CD4-positive, alpha-beta T cell (primary cell): ENCODE data around the gene RBM18. TPM values are rescaled to one million over a fixed set of nuclear protein-coding genes. Genes with fewer than 3 reads are reported as not detected.

Experiments
- ATAC-seq: fragments of 200-7000 bp; cut with Tn5 transposase; one replicate; pipeline ENCODE4 v1.10.0; 2022; ENCODE audit warnings: mild to moderate bottlenecking; ENCODE audit not compliant: poor library complexity
- CTCF ChIA-PET: fragments of 350-600 bp; sonication (Branson Sonifier 250); formaldehyde crosslinking; loops from one replicate; lab custom pipeline; 2021; ENCODE audit warnings: antibody characterized with exemption, inconsistent platforms; lab: Charles Lee
- POLR2A ChIA-PET: fragments of 350-600 bp; sonication (Branson Sonifier 250); formaldehyde crosslinking; loops from one replicate; lab custom pipeline; 2021; ENCODE audit warnings: antibody characterized with exemption, inconsistent platforms; lab: Charles Lee
- DNase-seq, 14 experiments: peaks; one replicate each; pipeline ENCODE4 v3.0.0-alpha.2; 2013 to 2020; ENCODE audit warnings: mixed read lengths in 2 of 14
- H3K27ac ChIP-seq, 2 donors: one replicate each; pipeline versions ENCODE4 v1.5.1 to v1.7.0; 2013; ENCODE audit warnings: low read length in 2 of 2, low read depth in 1 of 2, mild to moderate bottlenecking in 1 of 2
- H3K27me3 ChIP-seq, 2 experiments: 1 replicate in 1 of 2; 2 replicates in 1 of 2; pipeline versions ENCODE4 v1.6.1 to v1.7.0; 2013; ENCODE audit warnings: low read length in 2 of 2, control low read depth in 1 of 2, mild to moderate bottlenecking in 1 of 2, moderate library complexity in 1 of 2; ENCODE audit not compliant: insufficient read depth in 2 of 2, control insufficient read depth in 1 of 2
- H3K36me3 ChIP-seq: one replicate; pipeline ENCODE4 v1.6.1; 2013; ENCODE audit warnings: low read length, control low read depth; ENCODE audit not compliant: insufficient read depth
- H3K4me1 ChIP-seq: one replicate; pipeline ENCODE4 v1.6.1; 2013; ENCODE audit warnings: low read length, control low read depth; ENCODE audit not compliant: insufficient read depth
- H3K4me3 ChIP-seq: one replicate; pipeline ENCODE4 v1.5.1; 2013; ENCODE audit warnings: mild to moderate bottlenecking, low read length, moderate library complexity
- H3K9me3 ChIP-seq, 2 experiments: 1 replicate in 1 of 2; 2 replicates in 1 of 2; pipeline versions ENCODE4 v1.6.1 to v1.7.0; 2013; ENCODE audit warnings: low read length in 2 of 2, mild to moderate bottlenecking in 2 of 2, control low read depth in 1 of 2, moderate library complexity in 1 of 2; ENCODE audit not compliant: control insufficient read depth in 1 of 2, insufficient read depth in 1 of 2
- H3K27ac Mint-ChIP-seq: one replicate; pipeline ENCODE4 v1.8.0; 2020; ENCODE audit warnings: mixed read lengths
- H3K27me3 Mint-ChIP-seq: one replicate; pipeline ENCODE4 v1.8.0; 2021; ENCODE audit warnings: mixed read lengths
- H3K36me3 Mint-ChIP-seq: one replicate; pipeline ENCODE4 v1.8.0; 2021; ENCODE audit warnings: low read depth, mixed read lengths
- H3K4me1 Mint-ChIP-seq: one replicate; pipeline ENCODE4 v1.8.0; 2021; ENCODE audit warnings: low read depth, mixed read lengths
- H3K4me3 Mint-ChIP-seq: one replicate; pipeline ENCODE4 v1.8.0; 2020; ENCODE audit warnings: mild to moderate bottlenecking, mixed read lengths
- H3K9me3 Mint-ChIP-seq: one replicate; pipeline ENCODE4 v1.8.0; 2020; ENCODE audit warnings: mixed read lengths
- CTCF ChIP-seq: fragments of 200-600 bp; IDR thresholded peaks from one replicate; pipeline ENCODE4 v1.8.0; 2022; ENCODE audit warnings: antibody characterized with exemption, mild to moderate bottlenecking
- intact Hi-C, 2 experiments: fragments of 100-400 bp; cut with DNase I in 1 of 2; cut with micrococcal nuclease in 1 of 2; formaldehyde crosslinking; loops; one replicate each; pipeline versions ENCODE4 v1.15.1 to v1.9.0; 2023 to 2025; cut with DNase I, micrococcal nuclease
- total RNA-seq, 174 experiments: library from RNA in 2 of 174; stranded (reverse) in 2 of 174; gene quantifications; one replicate each; pipeline ENCODE4 v1.2.3 and lab custom pipeline; 2021 to 2026

The RBM18 gene
- total RNA-seq, 2 experiments from 2014 or later: 25.9 to 27.0 TPM

GRCh38 chr9:122188369-122188768 is 76.3 kb downstream of the RBM18 start:
- no peak overlapping the region for H3K4me3 Mint-ChIP-seq
- no peak for ATAC-seq
- Histone ChIP-seq H3K36me3 (no peaks in the 10 kb centered on the region), H3K4me1 (no peaks in the 10 kb centered on the region), H3K4me3 (no peak overlapping the region), H3K27ac (no peak overlapping the region), H3K27me3 (no peaks in the 10 kb centered on the region), H3K9me3 (no peaks in the 10 kb centered on the region)
- no peak for TF ChIP-seq CTCF
- no peak for DNase-seq
- CTCF ChIA-PET: no interaction called here
- H3K27me3 Mint-ChIP-seq: no peaks in the 10 kb centered on the region
- intact Hi-C loops: no loop called here
- no peaks in the 10 kb centered on the region for H3K36me3 Mint-ChIP-seq
- POLR2A ChIA-PET: no interaction called here
- H3K4me1 Mint-ChIP-seq: no peaks in the 10 kb centered on the region
- H3K27ac Mint-ChIP-seq: no peak overlapping the region
- no peaks in the 10 kb centered on the region for H3K9me3 Mint-ChIP-seq

Other genes starting within 250 kb of the RBM18 start
- 1 to 10 TPM; 1.6 to 2.3 TPM for gene TTLL11, start 171.5 kb downstream of the RBM18 start, total RNA-seq
- 1 to 10 TPM; 4.5 to 5.0 TPM for gene NDUFA8, start 105.1 kb downstream of the RBM18 start, total RNA-seq
- gene MORN5, start 104.9 kb downstream of the RBM18 start, total RNA-seq: not detected
- not detected for gene LHX6, start 35.9 kb downstream of the RBM18 start, total RNA-seq
- 10 to 100 TPM; 18.4 to 18.7 TPM for gene MRRF, start within 50 bp of the RBM18 start, total RNA-seq
- gene PTGS1, start 106.2 kb upstream of the RBM18 start, total RNA-seq: under 1 TPM; 0.14 to 0.27 TPM
- not detected for gene OR1J1, start 213.1 kb upstream of the RBM18 start, total RNA-seq
- not detected for gene OR1J2, start 246.0 kb upstream of the RBM18 start, total RNA-seq